SK-N-SH (cell line): ENCODE data around the gene FRMPD1. TPM values are rescaled to one million over a fixed set of nuclear protein-coding genes. Genes with fewer than 3 reads are reported as not detected.

Experiments
- CTCF ChIA-PET: fragments of 300-600, 350-600 bp; formaldehyde crosslinking; extraction: SDS; loops from one replicate; lab custom pipeline; 2021; lab: Yijun Ruan, JAX
- POLR2A ChIA-PET: fragments of 350-600 bp; sonication (Branson Sonifier 250); formaldehyde crosslinking; extraction: SDS; loops from one replicate; lab custom pipeline; 2020; ENCODE audit warnings: antibody characterized with exemption, inconsistent platforms; lab: Yijun Ruan, JAX
- DNase-seq: peaks from one replicate; pipeline ENCODE4 v3.0.0; 2012
- H2AFZ ChIP-seq: fragments of 200-600 bp; sonication (generic); 2 replicates; pipeline ENCODE4 v1.8.1; 2016; ENCODE audit warnings: antibody characterized with exemption, mild to moderate bottlenecking, low read depth
- H3F3A ChIP-seq: fragments of 200-600 bp; sonication (generic); replicated peaks from 2 replicates; pipeline ENCODE3; 2016; ENCODE audit warnings: antibody characterized with exemption, mild to moderate bottlenecking; ENCODE audit not compliant: insufficient read depth
- H3K27ac ChIP-seq, 2 experiments: fragments of 200-500 bp in 1 of 2; fragments of 200-600 bp in 1 of 2; sonication (Bioruptor generic) in 1 of 2; sonication (generic), shearing (Covaris generic) in 1 of 2; 2 replicates each; pipeline versions ENCODE4 v1.5.1 to v1.6.1; 2014 to 2016; ENCODE audit warnings: low read depth in 2 of 2, inconsistent platforms in 1 of 2, low read length in 1 of 2, mild to moderate bottlenecking in 1 of 2, mixed read lengths in 1 of 2
- H3K27me3 ChIP-seq: fragments of 200-600 bp; sonication (generic), shearing (Covaris generic); 2 replicates; pipeline ENCODE4 v1.6.1; 2016; ENCODE audit warnings: mixed run types; ENCODE audit not compliant: insufficient read depth
- H3K36me3 ChIP-seq, 2 experiments: fragments of 200-500 bp in 1 of 2; fragments of 200-600 bp in 1 of 2; sonication (Bioruptor generic) in 1 of 2; sonication (generic) in 1 of 2; replicated peaks in 1 of 2; 2 replicates each; pipeline versions ENCODE3 to v1.5.1; 2014 to 2016; ENCODE audit warnings: low read length in 1 of 2, mild to moderate bottlenecking in 1 of 2; ENCODE audit not compliant: insufficient read depth in 2 of 2, control insufficient read depth in 1 of 2
- H3K4me1 ChIP-seq, 2 experiments: fragments of 200-500 bp in 1 of 2; fragments of 200-600 bp in 1 of 2; sonication (Bioruptor generic) in 1 of 2; sonication (generic), shearing (Covaris generic) in 1 of 2; 2 replicates each; pipeline versions ENCODE4 v1.5.1 to v1.6.1; 2014 to 2016; ENCODE audit warnings: low read depth in 1 of 2, low read length in 1 of 2, mixed run types in 1 of 2; ENCODE audit not compliant: insufficient read depth in 2 of 2, control insufficient read depth in 1 of 2
- H3K4me2 ChIP-seq: fragments of 200-600 bp; sonication (generic), shearing (Covaris generic); 2 replicates; pipeline ENCODE4 v1.6.1; 2017; ENCODE audit warnings: mixed run types
- H3K4me3 ChIP-seq, 2 experiments: fragments of 200-500 bp in 1 of 2; fragments of 200-600 bp in 1 of 2; sonication (Bioruptor generic) in 1 of 2; sonication (generic), shearing (Covaris generic) in 1 of 2; 2 replicates each; pipeline versions ENCODE4 v1.5.1 to v1.8.1; 2014 to 2016; ENCODE audit warnings: low read depth in 2 of 2, inconsistent platforms in 1 of 2, low read length in 1 of 2, mild to moderate bottlenecking in 1 of 2, mixed read lengths in 1 of 2, moderate library complexity in 1 of 2
- H3K79me2 ChIP-seq: fragments of 200-600 bp; sonication (generic); 2 replicates; pipeline ENCODE4 v1.8.1; 2017; ENCODE audit warnings: mild to moderate bottlenecking; ENCODE audit not compliant: insufficient read depth
- H3K9ac ChIP-seq: fragments of 200-600 bp; sonication (generic); 2 replicates; pipeline ENCODE4 v1.6.1; 2017; ENCODE audit warnings: mixed run types
- H3K9me2 ChIP-seq: fragments of 200-600 bp; sonication (generic); 2 replicates; pipeline ENCODE4 v1.6.1; 2017; ENCODE audit warnings: mixed run types
- H3K9me3 ChIP-seq: fragments of 200-600 bp; sonication (generic); 2 replicates; pipeline ENCODE4 v1.6.1; 2017; ENCODE audit warnings: mixed run types, mild to moderate bottlenecking, moderate library complexity
- H4K20me1 ChIP-seq: fragments of 200-600 bp; sonication (generic); 2 replicates; pipeline ENCODE4 v1.6.1; 2017; ENCODE audit warnings: mild to moderate bottlenecking, mixed run types; ENCODE audit not compliant: insufficient read depth
- CHD2 ChIP-seq: fragments of 150-350 bp; IDR thresholded peaks from 2 replicates; pipeline ENCODE4 v1.6.1; 2018; ENCODE audit warnings: low read length; ENCODE audit not compliant: partially characterized antibody
- CTCF ChIP-seq: fragments of 200-600 bp; sonication (generic); IDR thresholded peaks from 2 replicates; pipeline ENCODE4 v1.6.1; 2017; ENCODE audit warnings: antibody characterized with exemption, mild to moderate bottlenecking, moderate library complexity
- EP300 ChIP-seq, 2 experiments: IDR thresholded peaks; 2 replicates each; pipeline versions ENCODE4 v1.4.0 to v1.6.1; 2012; ENCODE audit warnings: borderline replicate concordance in 1 of 2, low read depth in 1 of 2, low read length in 1 of 2
- FOSL2 ChIP-seq: IDR thresholded peaks from 2 replicates; pipeline ENCODE4 v1.4.0; 2012; ENCODE audit warnings: low read depth, mild to moderate bottlenecking, moderate library complexity, borderline replicate concordance
- JUND ChIP-seq: IDR thresholded peaks from 2 replicates; pipeline ENCODE4 v1.4.0; 2012
- MEF2A ChIP-seq: IDR thresholded peaks from 2 replicates; pipeline ENCODE4 v1.4.0; 2012; ENCODE audit warnings: low read depth, borderline replicate concordance
- NRF1 ChIP-seq: IDR thresholded peaks from 2 replicates; pipeline ENCODE4 v1.6.1; 2012; ENCODE audit warnings: low read depth, mild to moderate bottlenecking, low read length
- SMC3 ChIP-seq: IDR thresholded peaks from 2 replicates; pipeline ENCODE4 v1.6.1; 2012; ENCODE audit warnings: low read depth, low read length, improper control_type of control experiment
- TAF1 ChIP-seq: IDR thresholded peaks from 2 replicates; pipeline ENCODE4 v1.6.1; 2012; ENCODE audit warnings: low read depth, mild to moderate bottlenecking, low read length, moderate library complexity, borderline replicate concordance
- TCF12 ChIP-seq: IDR thresholded peaks from 2 replicates; pipeline ENCODE4 v1.4.0; 2012
- TEAD4 ChIP-seq: IDR thresholded peaks from 2 replicates; pipeline ENCODE4 v1.4.0; 2012; ENCODE audit warnings: mild to moderate bottlenecking, borderline replicate concordance; ENCODE audit not compliant: insufficient read depth
- YY1 ChIP-seq: IDR thresholded peaks from 2 replicates; pipeline ENCODE4 v1.4.0; 2012; ENCODE audit warnings: low read depth, mild to moderate bottlenecking
- WGBS: methylation state at CpG from one replicate; pipeline ENCODE4 v1.1.6; 2017; ENCODE audit warnings: low lambda C conversion rate; 5-methylcytosine and 5-hydroxymethylcytosine counted together
- polyA plus RNA-seq, 3 experiments: library from polyadenylated mRNA; depleted of rRNA; stranded (reverse); fragments of >200 nt; gene quantifications; 2 replicates each; pipeline ENCODE4 v1.2.3, GENCODE V29; 2012
- TF ChIP-seq, protein P1 (sequence below): IDR thresholded peaks from 2 replicates; pipeline ENCODE4 v1.6.1; 2012; ENCODE audit warnings: mild to moderate bottlenecking, low read depth, low read length, moderate library complexity
- TF ChIP-seq, protein P2 (sequence below): IDR thresholded peaks from 2 replicates; pipeline ENCODE4 v1.4.0; 2012; ENCODE audit warnings: low read depth

The FRMPD1 gene
- polyA plus RNA-seq, 1 of the 3 experiments (the other 2 are of a cell fraction) = not detected

DNA sequence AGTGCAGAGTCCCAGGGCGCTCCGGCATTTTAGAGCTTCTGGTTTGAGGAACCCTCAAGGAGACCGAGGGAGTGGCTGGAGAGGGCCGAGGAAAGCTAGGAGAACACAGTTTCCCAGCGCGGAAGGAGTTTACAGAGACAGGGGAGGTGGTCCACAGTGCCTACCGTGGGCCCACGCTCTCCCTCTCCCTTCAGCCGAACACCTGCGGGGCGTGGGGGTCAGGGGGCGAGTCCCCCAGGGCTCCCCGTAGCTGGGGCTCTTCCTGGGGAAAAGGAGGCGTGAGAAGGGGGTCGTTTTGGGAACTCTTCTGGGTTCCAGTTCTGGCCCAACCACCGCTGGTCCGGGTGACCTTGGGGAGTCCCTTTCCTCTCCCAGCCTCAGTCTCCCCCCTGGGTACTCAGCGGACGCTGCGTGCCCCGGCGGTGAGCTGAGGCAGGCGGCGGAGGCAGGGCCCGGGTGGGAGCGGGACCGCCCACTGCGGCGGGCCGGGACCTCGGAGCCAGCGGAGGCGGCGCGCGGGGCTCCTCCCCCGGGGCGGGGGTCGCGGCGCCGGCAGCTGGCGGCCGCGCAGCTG is 368 bp upstream of the FRMPD1 start (continued):
- no peak for TF ChIP-seq TEAD4
- TF ChIP-seq CTCF = no peak
- no peak for TF ChIP-seq YY1

DNA sequence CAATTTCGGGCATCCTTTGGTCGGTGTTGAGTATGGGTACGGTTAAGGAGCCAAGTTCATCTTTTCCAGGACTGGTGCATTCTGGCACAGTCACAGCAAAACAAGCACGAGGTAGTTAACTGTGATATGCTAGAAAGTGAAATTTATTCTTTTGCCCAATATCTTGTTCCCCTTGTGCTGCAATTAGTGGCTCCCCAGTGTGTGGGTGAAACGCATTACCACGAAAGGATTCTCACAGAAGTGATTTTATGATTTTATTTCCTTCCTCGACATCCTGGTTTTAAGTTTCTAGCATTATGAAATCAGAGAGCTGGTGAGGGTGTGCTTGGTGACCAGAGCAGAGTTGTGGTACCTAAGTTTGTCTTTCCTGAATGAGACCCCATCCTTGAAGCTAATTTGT is 1.5 kb downstream of the FRMPD1 start:
- no peak overlapping the region for H3K4me3 ChIP-seq
- POLR2A ChIA-PET = no interaction called here

More for the DNA sequence above, 1.5 kb downstream of the FRMPD1 start:
- CTCF ChIA-PET = no interaction called here
- Histone ChIP-seq H4K20me1 (no peaks in the 10 kb centered on the region), H3K4me1 (peaks cover 0 to 9% of the 10 kb centered on the region in 2 experiments; a peak in 2 of 4 replicates), H3K4me2 (no peak overlapping the region), H3K9me3 (no peaks in the 10 kb centered on the region), H3K27me3 (peaks cover 55% of the 10 kb centered on the region), H3F3A (no peaks in the 10 kb centered on the region), H3K27ac (no peak overlapping the region), H3K9ac (no peak overlapping the region), H3K36me3 (no peaks in the 10 kb centered on the region), H3K79me2 (no peaks in the 10 kb centered on the region), H2AFZ (no peak overlapping the region), H3K9me2 (no peaks in the 10 kb centered on the region)
- WGBS = 74% methylated on average over 7 of the region's 7 CpGs
- no peak for TF ChIP-seq EP300 (IDR thresholded peaks at IDR 0.05; ENCODE audit: borderline replicate concordance in 1 of 2, low read depth in 1 of 2, low read length in 1 of 2)
- TF ChIP-seq SMC3 = no peak
- TF ChIP-seq, protein P1, sequence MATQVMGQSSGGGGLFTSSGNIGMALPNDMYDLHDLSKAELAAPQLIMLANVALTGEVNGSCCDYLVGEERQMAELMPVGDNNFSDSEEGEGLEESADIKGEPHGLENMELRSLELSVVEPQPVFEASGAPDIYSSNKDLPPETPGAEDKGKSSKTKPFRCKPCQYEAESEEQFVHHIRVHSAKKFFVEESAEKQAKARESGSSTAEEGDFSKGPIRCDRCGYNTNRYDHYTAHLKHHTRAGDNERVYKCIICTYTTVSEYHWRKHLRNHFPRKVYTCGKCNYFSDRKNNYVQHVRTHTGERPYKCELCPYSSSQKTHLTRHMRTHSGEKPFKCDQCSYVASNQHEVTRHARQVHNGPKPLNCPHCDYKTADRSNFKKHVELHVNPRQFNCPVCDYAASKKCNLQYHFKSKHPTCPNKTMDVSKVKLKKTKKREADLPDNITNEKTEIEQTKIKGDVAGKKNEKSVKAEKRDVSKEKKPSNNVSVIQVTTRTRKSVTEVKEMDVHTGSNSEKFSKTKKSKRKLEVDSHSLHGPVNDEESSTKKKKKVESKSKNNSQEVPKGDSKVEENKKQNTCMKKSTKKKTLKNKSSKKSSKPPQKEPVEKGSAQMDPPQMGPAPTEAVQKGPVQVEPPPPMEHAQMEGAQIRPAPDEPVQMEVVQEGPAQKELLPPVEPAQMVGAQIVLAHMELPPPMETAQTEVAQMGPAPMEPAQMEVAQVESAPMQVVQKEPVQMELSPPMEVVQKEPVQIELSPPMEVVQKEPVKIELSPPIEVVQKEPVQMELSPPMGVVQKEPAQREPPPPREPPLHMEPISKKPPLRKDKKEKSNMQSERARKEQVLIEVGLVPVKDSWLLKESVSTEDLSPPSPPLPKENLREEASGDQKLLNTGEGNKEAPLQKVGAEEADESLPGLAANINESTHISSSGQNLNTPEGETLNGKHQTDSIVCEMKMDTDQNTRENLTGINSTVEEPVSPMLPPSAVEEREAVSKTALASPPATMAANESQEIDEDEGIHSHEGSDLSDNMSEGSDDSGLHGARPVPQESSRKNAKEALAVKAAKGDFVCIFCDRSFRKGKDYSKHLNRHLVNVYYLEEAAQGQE = no peak
- no peak for TF ChIP-seq TAF1
- no peak for TF ChIP-seq MEF2A
- TF ChIP-seq CHD2 = no peak
- no peak for TF ChIP-seq JUND
- TF ChIP-seq FOSL2 = no peak
- no peak for TF ChIP-seq TCF12
- TF ChIP-seq, protein P2, sequence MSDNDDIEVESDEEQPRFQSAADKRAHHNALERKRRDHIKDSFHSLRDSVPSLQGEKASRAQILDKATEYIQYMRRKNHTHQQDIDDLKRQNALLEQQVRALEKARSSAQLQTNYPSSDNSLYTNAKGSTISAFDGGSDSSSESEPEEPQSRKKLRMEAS = no peak
- no peak for TF ChIP-seq NRF1
- DNase-seq = no peak
